CD1c-positive myeloid dendritic cell (primary cell): ENCODE data around the gene TSPAN14.
A peak's percentile ranks its signal among the peaks of the same experiment; 100 is the strongest.

Source experiments
- DNase-seq: peaks from one replicate; pipeline ENCODE4 v3.0.0-alpha.2; 2016; ENCODE audit errors: extremely low spot score

Gene TSPAN14

DNA sequence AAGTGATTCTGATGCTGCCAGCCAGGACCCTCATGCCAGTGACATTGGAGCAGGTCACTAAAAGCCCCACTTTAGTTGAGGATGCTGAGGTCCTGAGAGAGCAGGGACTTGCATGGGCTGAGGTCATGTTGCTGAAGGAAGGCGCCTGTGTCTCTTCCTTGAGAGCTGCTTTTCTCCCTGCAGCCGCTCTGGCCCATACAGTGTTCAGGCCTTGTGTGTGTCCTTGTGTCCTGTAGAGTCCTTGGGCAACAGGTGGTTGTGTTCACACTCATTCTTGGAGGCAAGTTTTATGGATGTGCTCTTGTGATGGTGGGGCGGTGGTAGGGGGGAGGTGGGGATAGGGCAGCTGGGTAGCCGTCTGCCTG lies 33.3 kb downstream of the TSPAN14 start:
- no peak for DNase-seq

DNA sequence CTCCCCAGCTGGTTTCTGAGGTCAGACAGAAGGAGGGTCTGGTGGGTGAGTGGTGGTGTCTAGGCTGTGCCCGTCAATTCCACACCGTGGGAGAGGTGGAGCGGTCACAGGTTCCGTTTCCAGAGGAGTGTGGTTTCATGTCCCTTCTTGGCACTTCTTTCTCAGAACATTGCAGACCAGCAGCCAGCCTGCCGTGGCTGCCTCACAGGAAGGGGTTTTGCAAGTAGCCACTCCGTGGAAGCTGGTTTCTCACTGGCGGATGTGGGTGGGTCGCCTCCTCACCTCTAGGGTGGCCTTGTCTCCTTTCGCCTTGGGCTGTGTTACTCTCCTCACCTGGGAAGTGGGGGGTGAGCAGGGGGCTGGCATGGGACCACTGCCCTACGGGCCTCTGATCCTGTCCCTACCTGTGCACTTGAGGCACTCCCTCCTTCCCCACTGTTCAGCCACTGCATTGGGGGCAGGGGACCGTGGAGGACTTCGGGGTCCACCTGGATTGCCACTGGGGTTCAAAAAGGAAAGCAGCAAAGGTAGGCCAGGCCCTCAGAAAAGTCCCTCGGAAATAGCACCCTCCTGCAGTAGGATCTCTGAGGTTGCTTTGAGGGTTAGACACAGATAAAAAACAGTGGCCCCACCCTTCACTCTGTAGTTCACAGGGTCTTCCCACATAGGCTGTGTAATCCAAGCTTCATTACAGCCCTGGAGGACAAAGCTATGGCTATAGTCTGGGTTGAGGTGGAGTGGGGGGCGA lies 33.9 kb downstream of the TSPAN14 start:
- DNase-seq, result peak; percentile 85

GRCh38 chr10:80488539-80489066 lies 34.5 kb downstream of the TSPAN14 start:
- DNase-seq, result no peak

DNA sequence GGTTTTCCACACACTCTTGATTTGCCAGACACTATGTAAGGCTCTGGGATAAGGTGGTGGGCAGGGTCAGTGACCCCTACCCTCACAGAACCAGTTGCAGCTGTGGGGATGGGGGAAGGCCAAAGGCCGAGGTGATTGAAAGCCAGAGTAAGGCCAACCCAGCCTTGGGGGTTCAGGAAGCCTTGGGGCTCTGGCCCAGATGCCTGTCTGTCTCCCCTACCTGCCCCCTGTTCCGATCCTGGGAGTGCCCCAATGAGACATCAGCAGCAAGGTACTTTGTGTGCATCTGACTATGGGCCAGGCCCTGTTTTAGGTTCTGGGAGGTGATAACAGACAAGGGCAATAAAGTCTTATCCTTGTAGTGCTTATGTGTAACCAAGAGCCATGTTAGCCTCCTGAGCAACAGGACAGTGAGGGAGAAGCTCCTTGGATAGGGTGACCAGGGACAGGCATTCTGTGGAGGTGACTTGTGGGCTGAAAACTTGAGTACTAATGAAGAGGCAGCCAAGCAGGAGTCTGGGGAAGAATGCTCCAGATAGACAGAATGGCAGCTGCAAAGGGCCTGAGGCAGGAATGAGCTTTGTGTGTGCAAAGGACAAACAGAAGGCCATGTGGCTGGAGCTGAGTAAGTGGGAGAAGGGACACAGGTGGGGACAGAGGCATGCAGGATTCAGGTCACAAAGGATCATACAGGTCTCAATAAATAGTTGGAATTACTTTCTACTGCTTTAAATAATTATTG lies 35.4 kb downstream of the TSPAN14 start:
- DNase-seq, result no peak

GRCh38 chr10:80491251-80492102 lies 37.4 kb downstream of the TSPAN14 start:
- peak; percentile 92 for DNase-seq

DNA sequence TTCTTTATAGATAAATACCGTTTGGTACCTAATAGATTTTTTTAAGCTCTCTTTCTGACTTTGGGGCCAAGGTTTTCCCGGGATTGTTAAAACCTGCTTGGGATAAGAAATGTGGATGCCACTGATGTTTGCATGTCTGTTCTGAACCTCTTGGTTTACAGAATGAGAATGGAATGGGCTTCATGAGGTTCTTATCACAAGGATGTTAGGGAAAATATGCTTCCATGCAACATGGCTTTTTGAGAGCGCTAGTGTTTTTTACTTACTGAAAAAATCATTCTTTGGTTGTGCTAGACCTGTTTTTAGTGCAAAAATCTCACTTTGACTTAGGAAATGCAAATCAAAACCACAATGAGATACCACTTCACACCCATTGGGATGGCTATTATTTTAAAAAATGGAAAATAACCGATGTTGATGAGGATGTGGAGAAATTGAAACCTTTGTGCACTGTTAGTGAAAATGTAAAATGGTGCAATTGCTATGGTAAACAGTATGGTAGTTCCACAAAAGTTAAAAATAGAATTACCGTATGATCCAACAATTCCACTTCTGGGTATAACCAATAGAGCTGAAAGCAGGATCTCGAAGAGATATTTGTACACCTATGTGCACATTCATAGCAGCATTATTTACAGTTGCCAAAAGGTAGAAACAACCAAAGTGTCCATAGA lies 38.9 kb downstream of the TSPAN14 start:
- DNase-seq, result peak; percentile 62

DNA sequence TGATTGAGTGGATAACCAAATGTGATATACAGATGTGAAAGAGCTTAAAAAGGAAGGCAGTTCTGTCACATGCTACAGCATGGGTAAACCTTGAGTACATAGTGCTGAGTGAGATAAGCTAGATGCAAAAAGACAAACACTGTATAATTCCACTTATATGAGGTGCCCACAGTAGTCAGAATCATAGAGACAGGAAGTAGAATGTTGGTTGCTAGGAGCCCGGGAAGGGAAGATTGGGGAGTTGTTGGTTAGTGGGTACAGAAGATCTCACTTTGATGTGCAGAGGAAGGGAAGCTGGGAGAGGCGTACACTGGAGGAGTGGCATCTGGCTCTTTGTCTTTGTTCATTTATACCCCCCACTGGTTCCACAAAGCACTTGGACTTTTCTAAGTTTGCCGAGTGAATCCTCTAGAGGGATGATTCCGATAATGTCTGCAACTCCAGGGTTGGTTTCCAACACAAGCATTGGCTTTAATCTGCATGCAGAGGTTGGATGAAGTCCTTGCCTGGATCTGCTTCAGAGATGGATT lies 39.5 kb downstream of the TSPAN14 start:
- DNase-seq, result peak; percentile 59

DNA sequence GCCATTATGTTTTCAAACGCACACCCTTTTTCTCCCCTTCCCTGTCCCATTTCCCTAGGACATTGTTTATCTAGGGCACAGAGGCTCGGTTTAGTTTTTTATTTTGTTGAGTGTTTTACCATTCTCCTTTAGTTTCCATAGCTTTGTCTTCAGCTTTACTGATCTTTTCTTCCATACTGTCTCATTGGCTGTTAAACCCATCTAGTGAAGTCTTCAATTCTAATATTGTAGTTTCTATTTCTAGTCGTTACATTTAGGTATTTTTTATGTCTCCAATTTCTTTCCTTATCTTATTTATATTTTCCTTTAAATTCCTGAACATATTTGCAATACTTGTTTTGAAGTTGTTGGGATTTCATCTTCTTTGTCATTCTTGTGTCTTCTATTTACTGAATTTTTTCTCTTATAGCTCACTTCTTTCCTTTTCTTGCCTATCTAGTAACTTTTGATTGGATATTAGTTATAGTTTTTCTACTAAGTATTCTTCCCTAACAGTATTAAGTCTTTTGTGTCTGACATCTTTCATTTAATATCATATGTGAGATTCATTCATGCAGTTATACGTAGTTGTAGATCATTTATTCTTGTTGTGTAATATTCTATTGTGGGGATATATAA lies 42.6 kb downstream of the TSPAN14 start:
- no peak for DNase-seq

GRCh38 chr10:80497187-80498077 lies 43.3 kb downstream of the TSPAN14 start:
- DNase-seq, result no peak

- no peak for DNase-seq
Measured at GRCh38 chr10:80498078-80498832, 44.1 kb downstream of the TSPAN14 start.

- DNase-seq, result peak; percentile 88
Measured at GRCh38 chr10:80498833-80499741, 45.0 kb downstream of the TSPAN14 start.

DNA sequence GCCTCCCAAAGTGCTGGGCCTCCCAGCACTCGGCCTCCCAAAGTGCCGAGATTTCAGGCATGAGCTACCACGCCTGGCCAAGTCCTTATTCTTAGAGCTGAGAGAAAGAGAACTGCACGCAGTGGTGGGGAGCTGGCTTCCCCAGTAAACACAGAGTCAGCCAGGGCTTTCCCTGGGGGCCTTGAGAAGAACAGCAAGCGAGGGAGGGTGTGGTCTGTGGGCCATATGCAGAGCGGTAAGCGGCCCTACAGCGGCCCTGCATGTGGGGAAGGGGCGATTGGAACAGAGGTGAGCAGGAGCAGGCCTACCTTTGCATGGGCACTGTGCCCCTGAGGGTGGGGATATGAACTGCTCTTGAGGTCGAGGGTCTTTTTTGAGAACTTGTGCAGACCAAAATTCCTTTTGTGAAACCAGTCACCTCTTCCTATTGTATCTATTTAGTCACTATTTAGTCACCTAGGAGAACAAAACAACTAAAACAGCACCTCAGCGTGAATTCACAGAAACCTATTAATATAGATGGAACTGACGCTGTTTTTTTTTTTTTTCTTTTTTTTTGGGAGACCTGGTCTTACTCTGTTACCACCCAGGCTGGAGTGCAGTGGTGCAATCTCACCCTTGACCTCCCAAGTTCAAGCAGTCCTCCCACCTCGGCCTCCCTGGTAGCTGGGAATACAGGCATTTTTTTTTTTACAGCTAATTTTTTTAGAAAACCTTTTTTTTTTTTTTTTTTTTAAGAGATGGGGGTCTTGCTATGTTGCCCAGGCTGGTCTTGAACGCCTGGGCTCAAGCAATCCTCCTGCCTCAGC lies 46.7 kb downstream of the TSPAN14 start:
- peak; percentile 34 for DNase-seq

DNA sequence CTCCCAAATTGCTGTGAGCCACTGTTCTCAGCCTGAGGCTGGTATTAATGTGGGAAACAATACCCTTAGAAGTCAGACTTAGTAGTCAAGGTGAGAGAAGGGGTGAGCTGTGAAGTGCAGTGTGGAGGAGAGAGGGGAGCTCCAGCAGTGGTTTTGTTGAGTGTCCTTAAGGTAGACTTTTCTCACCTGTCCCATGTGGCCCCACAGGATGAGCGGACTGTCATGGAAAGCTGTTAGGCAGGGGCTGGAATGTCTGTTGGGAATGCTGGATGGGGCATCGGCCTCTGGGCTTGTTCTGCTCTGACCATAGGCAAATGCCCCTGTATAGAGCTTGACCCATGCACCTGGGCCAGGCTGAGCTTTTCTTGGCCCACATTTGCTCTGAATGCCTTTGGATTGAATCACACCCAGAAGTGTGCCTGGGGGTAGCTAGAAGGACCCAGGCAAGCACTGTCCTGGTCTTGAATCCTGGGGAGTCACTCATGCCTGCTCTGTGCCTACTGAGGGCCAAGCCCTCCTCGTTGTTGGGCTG lies 47.3 kb downstream of the TSPAN14 start:
- no peak for DNase-seq

DNA sequence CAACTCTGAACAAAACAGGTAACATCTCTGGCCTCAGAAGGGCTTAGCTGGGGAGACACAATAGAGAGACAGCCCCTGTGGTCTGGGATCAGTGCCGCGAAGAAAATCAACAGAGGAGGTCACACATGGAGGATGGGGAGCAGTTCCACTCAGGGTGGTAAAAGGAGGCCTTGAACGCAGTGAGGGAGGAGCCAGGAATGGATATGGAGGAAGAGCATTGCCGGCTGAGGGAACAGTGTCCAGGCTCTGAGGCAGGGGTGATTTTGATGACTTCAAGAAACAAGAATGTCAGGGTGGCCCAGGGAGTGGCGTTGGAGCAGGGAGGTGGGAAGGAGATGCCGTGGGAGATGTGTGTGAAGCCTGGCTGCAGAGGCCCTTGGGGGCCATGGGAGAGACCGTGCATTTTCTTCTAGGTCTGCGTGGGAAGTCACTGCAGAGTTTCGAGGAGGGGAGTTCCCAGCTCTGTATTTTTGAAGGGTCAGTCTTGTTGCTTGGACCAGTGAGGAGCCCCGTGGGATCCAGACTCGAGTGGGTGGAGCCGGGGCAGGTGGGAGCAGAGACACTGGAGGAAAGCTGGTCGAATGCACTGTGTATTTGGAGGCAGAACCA lies 47.9 kb downstream of the TSPAN14 start:
- DNase-seq, result no peak

DNA sequence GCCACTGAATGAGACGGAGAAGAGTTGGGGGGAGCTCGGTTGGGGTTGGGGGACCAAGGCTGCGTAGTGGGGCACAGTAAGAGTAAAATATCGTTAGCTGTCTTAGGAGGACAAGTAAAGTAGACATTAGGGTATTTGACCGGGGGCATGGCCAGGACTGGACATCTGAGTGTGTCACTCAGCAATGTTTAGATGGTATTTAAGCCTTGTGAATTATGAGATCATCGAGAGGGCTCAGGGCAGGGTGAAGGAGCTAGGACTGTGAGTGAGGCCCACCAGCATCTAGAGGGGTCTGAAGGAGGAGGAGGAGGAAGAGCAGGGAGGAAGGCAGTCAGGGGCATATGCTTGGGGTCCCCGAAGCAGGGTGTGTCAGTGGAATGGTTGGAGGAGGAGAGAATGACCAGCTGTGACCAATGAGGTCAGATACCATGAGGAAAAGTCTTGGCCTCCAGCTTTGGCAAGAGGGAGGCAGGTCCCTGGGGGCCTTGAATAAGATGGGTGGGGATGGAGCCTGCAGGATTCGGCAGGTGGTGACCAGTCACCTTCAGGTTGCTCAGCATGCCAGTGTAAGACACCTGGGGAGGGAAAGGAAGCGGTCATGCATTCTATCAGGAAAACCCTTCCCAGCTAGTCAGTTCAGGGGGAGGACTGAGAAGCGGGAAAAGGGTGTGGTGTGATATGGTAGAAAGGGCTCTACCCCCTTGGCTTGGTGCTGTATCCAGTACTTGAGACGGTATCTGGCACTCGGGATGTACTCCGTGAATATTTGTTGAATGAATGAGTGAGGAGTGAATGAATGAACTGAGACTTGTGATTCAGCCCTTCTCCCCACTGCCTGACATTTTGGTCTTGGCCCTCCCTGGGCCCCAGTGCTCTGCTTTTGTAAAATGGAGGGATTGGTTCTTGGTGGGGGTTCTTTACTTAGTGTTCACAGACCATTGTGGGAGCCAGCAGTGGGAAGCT lies 48.8 kb downstream of the TSPAN14 start:
- no peak for DNase-seq
